ENCODE data around the gene PALLD.

- TF ChIP-seq CTCF (IDR thresholded peaks at IDR 0.05): no peak
- no peak for TF ChIP-seq CDX4 (CRISPR knock-in tag; IDR thresholded peaks at IDR 0.05; ENCODE audit: borderline replicate concordance)
- TF ChIP-seq ETV6 (CRISPR knock-in tag; IDR thresholded peaks at IDR 0.05): no peak
- TF ChIP-seq USF1 (CRISPR knock-in tag; IDR thresholded peaks at IDR 0.05): no peak
- no peak for TF ChIP-seq NR1H2 (CRISPR knock-in tag; IDR thresholded peaks at IDR 0.05)
- no peak for TF ChIP-seq CREB1 (CRISPR knock-in tag; IDR thresholded peaks at IDR 0.05)
- TF ChIP-seq ZMAT4 (CRISPR knock-in tag; IDR thresholded peaks at IDR 0.05): no peak
- TF ChIP-seq IRF2 (CRISPR knock-in tag; IDR thresholded peaks at IDR 0.05; ENCODE audit: borderline replicate concordance, low read depth): no peak
- TF ChIP-seq USF2 (CRISPR knock-in tag; IDR thresholded peaks at IDR 0.05): no peak
- no peak for TF ChIP-seq TCF7 (CRISPR knock-in tag; IDR thresholded peaks at IDR 0.05; ENCODE audit: low read depth)
- no peak for TF ChIP-seq ZSCAN18 (CRISPR knock-in tag; IDR thresholded peaks at IDR 0.05)
- TF ChIP-seq TEAD1 (CRISPR knock-in tag; IDR thresholded peaks at IDR 0.05): no peak
Observed at GRCh38 chr4:168925789-168926490, 429.1 kb downstream of the PALLD start.

All from WTC11 (cell line).